Ishikawa (cell line): ENCODE data around the gene OLFML2B.

Experiments
- EGR1 ChIP-seq: IDR thresholded peaks from 2 replicates; pipeline ENCODE4 v1.6.1; 2012
- YY1 ChIP-seq: IDR thresholded peaks from 2 replicates; pipeline ENCODE4 v1.6.1; 2012; ENCODE audit warnings: low read depth
- TF ChIP-seq, protein P1 (sequence below): IDR thresholded peaks from 2 replicates; pipeline ENCODE4 v1.6.1; 2012; ENCODE audit warnings: low read depth, mild to moderate bottlenecking

GRCh38 chr1:162029157-162029556 lies 5.5 kb upstream of the OLFML2B start:
- TF ChIP-seq, protein P1, sequence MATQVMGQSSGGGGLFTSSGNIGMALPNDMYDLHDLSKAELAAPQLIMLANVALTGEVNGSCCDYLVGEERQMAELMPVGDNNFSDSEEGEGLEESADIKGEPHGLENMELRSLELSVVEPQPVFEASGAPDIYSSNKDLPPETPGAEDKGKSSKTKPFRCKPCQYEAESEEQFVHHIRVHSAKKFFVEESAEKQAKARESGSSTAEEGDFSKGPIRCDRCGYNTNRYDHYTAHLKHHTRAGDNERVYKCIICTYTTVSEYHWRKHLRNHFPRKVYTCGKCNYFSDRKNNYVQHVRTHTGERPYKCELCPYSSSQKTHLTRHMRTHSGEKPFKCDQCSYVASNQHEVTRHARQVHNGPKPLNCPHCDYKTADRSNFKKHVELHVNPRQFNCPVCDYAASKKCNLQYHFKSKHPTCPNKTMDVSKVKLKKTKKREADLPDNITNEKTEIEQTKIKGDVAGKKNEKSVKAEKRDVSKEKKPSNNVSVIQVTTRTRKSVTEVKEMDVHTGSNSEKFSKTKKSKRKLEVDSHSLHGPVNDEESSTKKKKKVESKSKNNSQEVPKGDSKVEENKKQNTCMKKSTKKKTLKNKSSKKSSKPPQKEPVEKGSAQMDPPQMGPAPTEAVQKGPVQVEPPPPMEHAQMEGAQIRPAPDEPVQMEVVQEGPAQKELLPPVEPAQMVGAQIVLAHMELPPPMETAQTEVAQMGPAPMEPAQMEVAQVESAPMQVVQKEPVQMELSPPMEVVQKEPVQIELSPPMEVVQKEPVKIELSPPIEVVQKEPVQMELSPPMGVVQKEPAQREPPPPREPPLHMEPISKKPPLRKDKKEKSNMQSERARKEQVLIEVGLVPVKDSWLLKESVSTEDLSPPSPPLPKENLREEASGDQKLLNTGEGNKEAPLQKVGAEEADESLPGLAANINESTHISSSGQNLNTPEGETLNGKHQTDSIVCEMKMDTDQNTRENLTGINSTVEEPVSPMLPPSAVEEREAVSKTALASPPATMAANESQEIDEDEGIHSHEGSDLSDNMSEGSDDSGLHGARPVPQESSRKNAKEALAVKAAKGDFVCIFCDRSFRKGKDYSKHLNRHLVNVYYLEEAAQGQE = no peak
- TF ChIP-seq YY1 (no peak), EGR1 (no peak)
